Esophagus muscularis mucosa (tissue), 4 donors: ENCODE data around the gene RGS8.

ENCODE experiments used
- CTCF ChIP-seq, 3 experiments: fragments of 200-600 bp in 2 of 3; fragments of 450-650 bp in 1 of 3; sonication (generic) in 2 of 3; IDR thresholded peaks; one replicate each; pipeline ENCODE4 v1.5.1; 2017 to 2019; ENCODE audit warnings: antibody characterized with exemption in 3 of 3, mild to moderate bottlenecking in 2 of 3, moderate library complexity in 1 of 3
- EP300 ChIP-seq: sonication (generic); formaldehyde crosslinking; IDR thresholded peaks from one replicate; pipeline ENCODE4 v1.6.1; 2017; ENCODE audit warnings: antibody characterized with exemption
- POLR2A ChIP-seq: fragments of 450-650 bp; IDR thresholded peaks from one replicate; pipeline ENCODE4 v1.6.1; 2017; ENCODE audit warnings: antibody characterized with exemption, moderate library complexity, mild to moderate bottlenecking, low read depth
- POLR2AphosphoS5 ChIP-seq, 2 donors: sonication (generic); formaldehyde crosslinking; IDR thresholded peaks; one replicate each; pipeline ENCODE4 v1.6.1; 2017; ENCODE audit warnings: antibody characterized with exemption in 2 of 2

- TF ChIP-seq EP300 (no peak), POLR2AphosphoS5 (IDR thresholded peaks at IDR 0.05) (no peak), CTCF (IDR thresholded peaks at IDR 0.05) (no peak), POLR2A (no peak)
Measured at GRCh38 chr1:182667848-182668505, 16.4 kb downstream of the RGS8 start.
